Activated CD4-positive, alpha-beta memory T cell treated with anti-CD3 and anti-CD28 coated beads for 36 hours (primary cell): Measurements from ENCODE around the gene STK32A. TPM values are rescaled to one million over a fixed set of nuclear protein-coding genes. Genes with fewer than 3 reads are reported as not detected.

ENCODE experiments used
- CTCF ChIA-PET: fragments of 350-600 bp; sonication (Branson Sonifier 250); formaldehyde crosslinking; loops from one replicate; lab custom pipeline; 2021; ENCODE audit warnings: antibody characterized with exemption, inconsistent platforms; lab: Charles Lee
- POLR2A ChIA-PET: fragments of 350-600 bp; sonication (Branson Sonifier 250); formaldehyde crosslinking; loops from one replicate; lab custom pipeline; 2021; ENCODE audit warnings: antibody characterized with exemption; lab: Charles Lee
- DNase-seq: peaks from one replicate; pipeline ENCODE4 v3.0.0-alpha.2; 2020
- H3K27ac Mint-ChIP-seq: one replicate; pipeline ENCODE4 v1.8.0; 2021; ENCODE audit warnings: mixed read lengths
- H3K27me3 Mint-ChIP-seq: one replicate; pipeline ENCODE4 v1.8.0; 2021; ENCODE audit warnings: mixed read lengths
- H3K36me3 Mint-ChIP-seq: one replicate; pipeline ENCODE4 v1.8.0; 2021; ENCODE audit warnings: mixed read lengths
- H3K4me1 Mint-ChIP-seq: one replicate; pipeline ENCODE4 v1.8.0; 2021; ENCODE audit warnings: low read depth, mixed read lengths
- H3K4me3 Mint-ChIP-seq: one replicate; pipeline ENCODE4 v1.8.0; 2021; ENCODE audit warnings: mild to moderate bottlenecking, mixed read lengths
- H3K9me3 Mint-ChIP-seq: one replicate; pipeline ENCODE4 v1.8.0; 2021; ENCODE audit warnings: mixed read lengths
- intact Hi-C: fragments of 100-400 bp; cut with micrococcal nuclease; formaldehyde crosslinking; loops from one replicate; pipeline ENCODE4 v1.15.1; 2023
- total RNA-seq, 2 experiments: library from RNA; stranded (reverse); gene quantifications; one replicate each; pipeline ENCODE4 v1.2.3, GENCODE V29; 2021

STK32A gene
- total RNA-seq, 2 experiments from 2014 or later, result not detected

DNA sequence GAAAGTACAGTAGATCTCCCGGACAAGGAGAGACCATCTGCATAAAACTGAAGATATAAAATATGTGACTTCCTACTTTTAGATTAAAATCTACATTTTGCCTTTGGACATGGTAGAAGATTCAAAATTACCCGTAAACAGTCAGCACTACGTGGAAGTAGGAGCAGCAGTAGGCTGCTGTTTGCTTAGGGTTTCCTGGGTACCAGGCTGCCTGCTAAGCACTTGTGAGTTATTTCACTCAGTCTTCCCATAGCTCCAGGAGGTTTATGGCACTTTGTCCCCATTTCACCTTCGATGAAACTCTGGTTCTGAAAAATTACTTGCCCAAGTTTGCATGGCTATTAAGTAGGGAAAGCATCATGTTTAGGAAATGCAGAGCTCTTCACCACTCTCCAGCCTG, 92.6 kb downstream of the STK32A start:
- Mint-ChIP-seq H3K36me3 (no peaks in the 10 kb centered on the region), H3K4me1 (no peaks in the 10 kb centered on the region), H3K9me3 (no peaks in the 10 kb centered on the region), H3K4me3 (no peak overlapping the region), H3K27ac (no peak overlapping the region), H3K27me3 (no peaks in the 10 kb centered on the region)
- POLR2A ChIA-PET, result no interaction called here
- intact Hi-C loops, result no loop called here
- no peak for DNase-seq
- CTCF ChIA-PET, result no interaction called here

DNA sequence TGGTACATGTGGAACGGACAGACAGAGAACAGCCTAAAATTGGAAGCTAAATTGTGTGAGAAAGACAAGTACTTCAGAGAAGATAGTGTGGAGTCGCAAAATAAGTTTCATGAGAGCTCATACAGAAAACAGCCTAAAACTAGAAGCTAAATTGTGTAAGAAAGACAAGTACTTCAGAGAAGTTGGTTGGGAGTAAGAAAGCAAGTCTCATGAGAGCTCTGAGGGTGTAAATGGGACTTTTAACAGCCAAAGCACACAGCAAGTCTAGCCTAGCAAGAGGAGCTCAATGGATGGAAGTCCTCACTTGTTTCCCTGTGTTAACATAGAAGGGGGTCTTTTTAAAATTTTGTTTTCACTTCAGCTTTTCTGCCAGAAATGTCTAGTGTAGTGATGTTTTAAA, 93.1 kb downstream of the STK32A start:
- Mint-ChIP-seq H3K27ac (no peak overlapping the region), H3K9me3 (no peaks in the 10 kb centered on the region)
- intact Hi-C loops, result no loop called here

DNA sequence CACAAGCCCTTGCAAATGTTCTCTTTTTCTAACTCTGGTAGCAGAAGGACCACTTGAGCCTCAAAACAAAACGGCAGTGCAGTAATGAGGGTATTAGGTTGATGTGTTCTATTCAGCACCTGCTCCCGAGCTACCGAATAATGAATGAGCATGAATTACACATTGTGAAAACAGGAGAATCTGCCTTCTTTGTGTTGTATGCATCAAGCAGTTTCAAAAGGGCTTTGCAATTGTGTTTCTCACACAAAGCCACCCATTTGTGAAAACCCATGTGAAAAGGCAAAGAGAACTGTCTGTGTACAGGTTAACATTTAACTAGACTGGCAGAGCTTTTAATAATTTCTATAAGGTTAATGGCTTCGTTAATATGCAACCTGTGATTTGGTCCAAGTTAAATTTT, 97.8 kb downstream of the STK32A start:
- Mint-ChIP-seq H3K4me3 (no peak overlapping the region), H3K27ac (no peak overlapping the region)

More for the DNA sequence above, 93.1 kb downstream of the STK32A start:
- no peak overlapping the region for H3K4me3 Mint-ChIP-seq
- ChIA-PET CTCF (no interaction called here), POLR2A (no interaction called here)
- no peak for DNase-seq
- H3K4me1 Mint-ChIP-seq, result no peaks in the 10 kb centered on the region
- H3K27me3 Mint-ChIP-seq, result no peaks in the 10 kb centered on the region
- H3K36me3 Mint-ChIP-seq, result no peaks in the 10 kb centered on the region

DNA sequence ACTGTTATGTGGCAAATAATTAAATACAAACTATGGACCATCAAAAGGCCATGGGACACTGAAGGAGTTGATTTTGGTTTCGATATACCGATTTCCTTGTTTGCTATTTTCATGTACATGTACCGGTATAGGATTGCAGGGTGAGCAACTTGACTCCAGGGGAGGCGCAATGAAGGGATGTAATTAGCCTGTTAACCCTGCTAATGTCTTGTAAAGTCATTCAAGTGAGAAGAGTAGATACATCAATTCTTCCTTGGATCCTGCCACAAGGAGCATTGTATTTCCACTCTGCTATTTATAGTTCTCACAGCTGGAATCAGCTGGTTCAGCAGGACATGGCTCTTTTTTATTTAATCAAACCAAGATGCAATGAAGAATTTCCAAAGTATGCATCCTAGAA, 102.0 kb downstream of the STK32A start:
- peaks cover 15% of the 10 kb centered on the region for H3K9me3 Mint-ChIP-seq
- intact Hi-C loops, result no loop called here
- CTCF ChIA-PET, result no interaction called here
- DNase-seq, result no peak
- H3K36me3 Mint-ChIP-seq, result no peaks in the 10 kb centered on the region
- no peak overlapping the region for H3K27ac Mint-ChIP-seq
- H3K4me1 Mint-ChIP-seq, result no peaks in the 10 kb centered on the region
- H3K4me3 Mint-ChIP-seq, result no peak overlapping the region
- POLR2A ChIA-PET, result no interaction called here
- no peaks in the 10 kb centered on the region for H3K27me3 Mint-ChIP-seq

More for the DNA sequence above, 97.8 kb downstream of the STK32A start:
- POLR2A ChIA-PET, result no interaction called here
- intact Hi-C loops, result no loop called here
- CTCF ChIA-PET, result no interaction called here
- Mint-ChIP-seq H3K27me3 (no peaks in the 10 kb centered on the region), H3K9me3 (no peaks in the 10 kb centered on the region), H3K36me3 (no peaks in the 10 kb centered on the region), H3K4me1 (no peaks in the 10 kb centered on the region)
- no peak for DNase-seq

DNA sequence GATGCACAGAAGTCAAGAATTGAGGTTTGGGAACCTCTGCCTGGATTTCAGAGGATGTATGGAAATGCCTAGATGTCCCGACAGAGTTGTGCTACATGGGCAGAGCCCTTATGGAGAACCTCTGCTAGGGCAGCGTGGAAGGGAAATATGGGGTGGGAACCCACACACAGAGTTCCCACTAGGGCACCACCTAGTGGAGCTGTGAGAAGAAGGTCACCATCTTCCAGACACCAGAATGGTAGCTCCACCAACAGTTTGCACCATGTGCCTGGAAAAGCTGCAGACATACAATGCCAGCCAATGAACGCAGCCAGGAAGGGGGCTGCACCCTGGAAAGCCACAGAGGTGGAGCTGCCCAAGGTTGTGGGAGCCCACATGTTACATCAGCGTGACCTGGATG, 104.5 kb downstream of the STK32A start:
- no peak for DNase-seq
- H3K27ac Mint-ChIP-seq, result no peak overlapping the region
- no peaks in the 10 kb centered on the region for H3K27me3 Mint-ChIP-seq
- intact Hi-C loops, result no loop called here
- CTCF ChIA-PET, result no interaction called here
- POLR2A ChIA-PET, result no interaction called here
- H3K9me3 Mint-ChIP-seq, result peaks cover 15% of the 10 kb centered on the region
- no peak overlapping the region for H3K4me3 Mint-ChIP-seq
- no peaks in the 10 kb centered on the region for H3K36me3 Mint-ChIP-seq
- H3K4me1 Mint-ChIP-seq, result no peaks in the 10 kb centered on the region

DNA sequence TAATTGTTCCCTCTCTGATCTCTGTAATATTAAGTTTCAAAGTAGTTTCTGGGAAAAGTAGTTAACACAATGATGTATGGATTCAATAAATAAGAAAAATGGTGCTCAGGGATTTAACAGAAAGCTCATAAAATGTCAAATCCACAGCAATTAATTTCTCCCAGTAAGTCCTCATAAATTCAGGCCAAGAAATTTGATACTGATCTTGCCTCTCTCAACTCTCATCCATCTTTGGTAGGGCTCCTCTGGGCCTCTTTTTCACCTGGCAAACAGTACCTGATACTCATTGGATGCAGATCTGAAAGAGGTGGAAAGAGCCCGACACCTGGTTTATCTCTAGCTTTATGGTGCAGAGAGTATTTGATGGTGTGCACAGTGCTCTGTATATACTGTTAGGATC, 106.1 kb downstream of the STK32A start:
- no peak overlapping the region for H3K4me3 Mint-ChIP-seq
- no peak for DNase-seq
- intact Hi-C loops, result no loop called here
- H3K27me3 Mint-ChIP-seq, result no peaks in the 10 kb centered on the region
- CTCF ChIA-PET, result no interaction called here
- peaks cover 15% of the 10 kb centered on the region for H3K9me3 Mint-ChIP-seq
- no peak overlapping the region for H3K27ac Mint-ChIP-seq
- no peaks in the 10 kb centered on the region for H3K4me1 Mint-ChIP-seq
- H3K36me3 Mint-ChIP-seq, result no peaks in the 10 kb centered on the region
- POLR2A ChIA-PET, result no interaction called here

DNA sequence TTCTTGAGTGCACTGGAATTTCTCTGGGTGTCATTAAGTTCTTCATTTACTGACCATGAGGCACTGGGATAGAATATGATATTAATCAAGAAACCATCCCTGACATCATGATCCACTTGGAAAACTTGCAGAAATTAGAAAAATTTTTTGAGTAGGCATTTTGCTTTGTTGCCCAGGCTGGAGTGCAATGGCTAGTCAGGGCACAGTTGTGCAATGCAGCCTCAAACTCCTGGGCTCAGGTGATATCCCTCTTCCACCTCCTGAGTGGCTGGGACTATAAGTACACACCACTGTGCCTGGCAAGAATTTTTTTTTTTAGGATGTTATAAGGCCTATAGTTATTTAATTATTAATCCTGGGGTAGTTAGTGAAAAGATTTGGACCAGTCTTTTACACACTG, 106.5 kb downstream of the STK32A start:
- CTCF ChIA-PET, result no interaction called here
- H3K4me1 Mint-ChIP-seq, result no peaks in the 10 kb centered on the region

DNA sequence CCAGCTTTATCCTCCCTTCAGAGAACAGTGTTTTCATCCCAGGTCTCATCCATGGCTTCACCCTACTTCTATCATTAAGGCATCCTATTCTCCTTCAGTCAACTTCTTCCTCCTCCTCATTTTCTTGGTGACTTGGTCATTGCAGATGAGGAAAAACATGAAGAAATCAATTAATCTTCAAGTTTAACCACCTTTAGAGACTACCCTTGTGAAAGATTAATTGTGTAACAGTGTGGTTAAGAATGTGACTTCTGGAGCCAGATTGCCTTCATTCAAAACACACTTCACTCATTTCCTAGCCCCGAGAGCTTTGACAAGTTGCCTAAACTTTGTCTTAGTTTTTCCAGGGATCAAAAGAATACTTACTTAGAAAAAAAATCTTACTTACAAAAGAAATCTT, 110.0 kb downstream of the STK32A start:
- DNase-seq, result no peak

More for the DNA sequence above, 106.5 kb downstream of the STK32A start:
- POLR2A ChIA-PET, result no interaction called here
- no peak for DNase-seq
- Mint-ChIP-seq H3K4me3 (no peak overlapping the region), H3K36me3 (no peaks in the 10 kb centered on the region), H3K27ac (no peak overlapping the region), H3K9me3 (peaks cover 15% of the 10 kb centered on the region), H3K27me3 (no peaks in the 10 kb centered on the region)
- intact Hi-C loops, result no loop called here

DNA sequence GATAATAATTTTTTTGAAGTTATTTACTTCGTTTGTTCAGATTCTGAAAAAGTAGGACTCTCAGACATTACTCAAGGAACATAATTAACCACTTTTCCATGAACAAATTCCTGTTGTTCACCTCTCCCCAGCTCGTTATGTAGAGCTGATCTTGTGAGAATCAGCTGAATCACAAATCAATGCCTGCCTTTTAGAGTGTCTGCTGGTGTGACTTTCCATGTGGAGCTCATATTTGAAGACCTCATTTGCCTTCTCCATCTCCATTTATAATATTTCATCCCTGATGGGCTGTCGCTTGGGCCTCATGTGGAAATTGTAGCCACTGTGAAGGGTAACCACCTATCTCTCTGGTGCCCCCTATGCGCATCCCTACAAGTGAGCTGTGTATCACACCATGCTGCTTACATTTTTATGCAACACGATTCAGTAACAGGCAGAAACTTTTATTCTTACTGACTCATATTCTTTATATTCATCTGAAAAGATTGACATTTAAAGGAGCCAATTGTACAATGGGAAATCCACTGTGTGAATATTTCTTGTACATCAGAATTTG, 111.3 kb downstream of the STK32A start:
- Mint-ChIP-seq H3K27ac (no peak overlapping the region), H3K4me3 (no peak overlapping the region), H3K9me3 (no peaks in the 10 kb centered on the region), H3K36me3 (no peaks in the 10 kb centered on the region), H3K27me3 (no peaks in the 10 kb centered on the region), H3K4me1 (no peaks in the 10 kb centered on the region)
- DNase-seq, result no peak
- ChIA-PET CTCF (no interaction called here), POLR2A (interaction anchor here (0.7 kb wide), 1 partner anchor 275 kb away, joined by 3 read pairs; no protein-coding TSS in a partner anchor)
- intact Hi-C loops, result no loop called here

More for the DNA sequence above, 110.0 kb downstream of the STK32A start:
- Mint-ChIP-seq H3K27ac (no peak overlapping the region), H3K4me3 (no peak overlapping the region), H3K36me3 (no peaks in the 10 kb centered on the region), H3K4me1 (no peaks in the 10 kb centered on the region), H3K9me3 (peaks cover under 1% of the 10 kb centered on the region), H3K27me3 (no peaks in the 10 kb centered on the region)
- POLR2A ChIA-PET, result no interaction called here
- CTCF ChIA-PET, result no interaction called here
- intact Hi-C loops, result no loop called here

DNA sequence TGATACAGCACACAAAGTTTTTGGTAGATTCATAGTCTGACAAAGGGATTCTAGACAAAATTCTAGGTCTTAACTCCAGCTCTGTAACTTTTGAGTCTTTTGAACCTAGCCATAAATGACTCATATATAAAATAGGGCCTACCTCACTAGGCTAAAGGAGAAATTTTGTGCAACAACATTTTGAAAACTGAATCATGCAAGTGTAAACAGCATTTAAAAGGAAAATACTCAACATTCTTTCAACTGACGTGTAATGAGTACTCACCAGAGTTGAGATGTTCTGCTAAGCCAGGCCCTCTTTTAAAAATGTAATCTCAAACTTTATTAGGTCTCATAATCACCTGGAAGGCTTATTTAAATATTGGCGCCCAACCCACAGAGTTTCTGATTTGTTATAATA, 113.2 kb downstream of the STK32A start:
- Mint-ChIP-seq H3K27me3 (no peaks in the 10 kb centered on the region), H3K4me1 (no peaks in the 10 kb centered on the region), H3K36me3 (no peaks in the 10 kb centered on the region), H3K9me3 (no peaks in the 10 kb centered on the region), H3K27ac (no peak overlapping the region), H3K4me3 (no peak overlapping the region)
- ChIA-PET CTCF (no interaction called here), POLR2A (no interaction called here)
- intact Hi-C loops, result no loop called here
- DNase-seq, result no peak

DNA sequence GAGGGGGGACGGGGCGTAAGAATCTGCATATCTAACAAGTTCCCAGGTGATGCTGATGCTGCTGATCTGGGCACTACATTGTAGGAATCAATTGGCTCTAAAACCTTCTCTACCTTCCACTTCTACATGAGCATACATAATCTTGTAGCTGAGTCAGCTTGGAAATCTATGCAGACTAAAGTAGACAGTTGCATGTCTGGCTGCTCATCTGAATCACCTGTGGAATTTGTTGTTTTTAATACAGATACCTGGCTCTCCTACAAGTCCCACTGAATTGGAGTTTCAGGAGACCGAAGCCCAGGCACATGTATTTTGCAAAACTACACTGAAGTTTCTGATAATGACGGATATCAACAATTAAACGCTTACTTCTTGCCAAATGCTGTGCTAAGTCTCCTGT, 113.6 kb downstream of the STK32A start:
- H3K9me3 Mint-ChIP-seq, result no peaks in the 10 kb centered on the region
- ChIA-PET CTCF (no interaction called here), POLR2A (no interaction called here)
- H3K4me1 Mint-ChIP-seq, result no peaks in the 10 kb centered on the region
- H3K36me3 Mint-ChIP-seq, result no peaks in the 10 kb centered on the region
- DNase-seq, result no peak
- intact Hi-C loops, result no loop called here
- no peak overlapping the region for H3K27ac Mint-ChIP-seq
- no peaks in the 10 kb centered on the region for H3K27me3 Mint-ChIP-seq
- no peak overlapping the region for H3K4me3 Mint-ChIP-seq

DNA sequence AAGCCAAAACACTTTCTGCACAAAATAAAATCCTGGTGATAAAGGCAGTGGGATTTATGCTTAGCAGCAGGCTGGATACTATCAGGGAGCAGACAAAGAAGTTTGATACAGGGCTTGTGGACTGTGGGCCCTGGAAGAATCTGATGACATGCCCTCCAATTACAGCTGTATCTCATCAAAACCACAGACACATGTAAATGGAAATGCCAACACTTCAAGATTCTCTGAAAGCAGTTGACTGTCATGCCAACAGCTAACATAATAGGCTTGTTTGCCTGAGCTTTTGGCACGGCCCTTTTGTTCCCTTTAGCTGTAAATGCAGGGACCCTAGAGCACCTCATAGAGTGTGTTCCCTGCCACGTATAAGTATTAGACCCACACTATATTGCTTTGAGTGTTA, 114.4 kb downstream of the STK32A start:
- intact Hi-C loops, result no loop called here
- POLR2A ChIA-PET, result no interaction called here
- no peak for DNase-seq
- no peak overlapping the region for H3K4me3 Mint-ChIP-seq
- no peaks in the 10 kb centered on the region for H3K9me3 Mint-ChIP-seq
- H3K27ac Mint-ChIP-seq, result no peak overlapping the region
- CTCF ChIA-PET, result no interaction called here
- H3K36me3 Mint-ChIP-seq, result no peaks in the 10 kb centered on the region
- H3K27me3 Mint-ChIP-seq, result no peaks in the 10 kb centered on the region
- no peaks in the 10 kb centered on the region for H3K4me1 Mint-ChIP-seq

DNA sequence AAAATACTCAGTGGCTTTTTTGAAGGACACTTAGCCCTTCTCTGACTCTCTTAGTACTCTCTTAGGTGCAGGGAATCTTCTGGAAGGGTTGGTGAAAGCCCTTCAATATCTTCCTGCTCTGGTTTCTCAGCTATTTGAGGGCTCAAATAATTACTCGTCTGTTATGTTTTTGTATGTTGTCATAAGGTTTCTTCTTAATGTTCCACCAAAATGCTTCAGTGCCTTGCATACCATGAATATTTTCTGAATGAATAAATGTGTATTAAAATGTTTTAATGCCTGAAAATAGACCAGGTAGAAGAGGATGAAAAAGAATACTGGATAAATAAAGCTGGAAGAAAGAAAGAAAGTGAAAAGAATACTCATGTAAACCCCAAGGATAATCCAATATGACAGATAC, 124.3 kb downstream of the STK32A start:
- Mint-ChIP-seq H3K27me3 (no peaks in the 10 kb centered on the region), H3K4me1 (no peaks in the 10 kb centered on the region), H3K4me3 (no peak overlapping the region), H3K36me3 (no peaks in the 10 kb centered on the region), H3K27ac (no peak overlapping the region), H3K9me3 (peaks cover under 1% of the 10 kb centered on the region)
- CTCF ChIA-PET, result no interaction called here
- DNase-seq, result no peak
- intact Hi-C loops, result no loop called here
- POLR2A ChIA-PET, result no interaction called here
